Caco-2 (cell line): ENCODE data around the gene ARHGAP25. TPM values are rescaled to one million over a fixed set of nuclear protein-coding genes. Genes with fewer than 3 reads are reported as not detected.

Experiments
- BruUV-seq: library from RNA; stranded (reverse); fragments of 400-500 nt; replicated peaks from 2 replicates; lab custom pipeline; 2021; lab: Mats Ljungman, UMichigan
- CTCF ChIA-PET: fragments of 300-600 bp; sonication (Branson Sonifier 250); formaldehyde crosslinking; loops from one replicate; lab custom pipeline; 2022; ENCODE audit warnings: antibody characterized with exemption; lab: Charles Lee
- POLR2A ChIA-PET: fragments of 300-600 bp; sonication (Branson Sonifier 250); formaldehyde crosslinking; loops from one replicate; lab custom pipeline; 2022; ENCODE audit warnings: antibody characterized with exemption; lab: Charles Lee
- DNase-seq, 2 experiments: peaks; one replicate each; pipeline versions ENCODE4 v3.0.0 to v3.0.0-alpha.2; 2020 to 2022
- H3K27me3 ChIP-seq: replicated peaks from 2 replicates; pipeline ENCODE4 v1.6.0; 2011; ENCODE audit warnings: low read length; ENCODE audit not compliant: control insufficient read depth, insufficient read depth
- H3K36me3 ChIP-seq: 2 replicates; pipeline ENCODE4 v1.5.1; 2011; ENCODE audit warnings: low read length; ENCODE audit not compliant: control insufficient read depth, insufficient read depth
- H3K4me1 ChIP-seq: fragments of 250-450 bp; sonication (Bioruptor Pico); 2 replicates; pipeline ENCODE4 v1.5.1; 2020; ENCODE audit warnings: mild to moderate bottlenecking
- H3K4me3 ChIP-seq: 2 replicates; pipeline ENCODE4 v1.5.1; 2011; ENCODE audit warnings: low read depth, mild to moderate bottlenecking, control low read depth, low read length
- H3K9me3 ChIP-seq: fragments of 250-450 bp; sonication (Bioruptor Pico); 2 replicates; pipeline ENCODE4 v1.5.1; 2020; ENCODE audit warnings: mild to moderate bottlenecking, moderate library complexity
- H3K27ac Mint-ChIP-seq: one replicate; pipeline ENCODE4 v1.8.0; 2022; ENCODE audit warnings: mixed read lengths; ENCODE audit not compliant: unreplicated experiment
- H3K27me3 Mint-ChIP-seq: one replicate; pipeline ENCODE4 v1.8.0; 2022; ENCODE audit warnings: mixed read lengths; ENCODE audit not compliant: insufficient read depth, unreplicated experiment
- H3K36me3 Mint-ChIP-seq: one replicate; pipeline ENCODE4 v1.8.0; 2022; ENCODE audit warnings: mild to moderate bottlenecking, mixed read lengths; ENCODE audit not compliant: insufficient read depth, unreplicated experiment
- H3K4me1 Mint-ChIP-seq: one replicate; pipeline ENCODE4 v1.8.0; 2022; ENCODE audit warnings: low read depth, mixed read lengths; ENCODE audit not compliant: unreplicated experiment
- H3K4me3 Mint-ChIP-seq: one replicate; pipeline ENCODE4 v1.8.0; 2022; ENCODE audit warnings: mild to moderate bottlenecking, moderate library complexity, mixed read lengths; ENCODE audit not compliant: unreplicated experiment
- H3K9me3 Mint-ChIP-seq: one replicate; pipeline ENCODE4 v1.8.0; 2022; ENCODE audit warnings: mixed read lengths; ENCODE audit not compliant: unreplicated experiment
- CTCF ChIP-seq, 2 experiments: fragments of 200-600 bp in 1 of 2; IDR thresholded peaks; 1 replicate in 1 of 2; 2 replicates in 1 of 2; pipeline versions ENCODE4 v1.5.1 to v1.8.0; 2011 to 2022; ENCODE audit warnings: antibody characterized with exemption in 1 of 2, control low read depth in 1 of 2, inconsistent platforms in 1 of 2, low read depth in 1 of 2, low read length in 1 of 2, mild to moderate bottlenecking in 1 of 2, moderate library complexity in 1 of 2; ENCODE audit not compliant: insufficient read depth in 1 of 2, severe bottlenecking in 1 of 2, unreplicated experiment in 1 of 2
- intact Hi-C: fragments of 100-400 bp; cut with micrococcal nuclease; formaldehyde crosslinking; loops from one replicate; pipeline ENCODE4 v1.10.0; 2022; ENCODE audit not compliant: unreplicated experiment
- total RNA-seq: library from RNA; stranded (reverse); gene quantifications from 2 replicates; pipeline ENCODE4 v1.2.3, GENCODE V29; 2022

Gene ARHGAP25
- total RNA-seq, 1 experiment from 2014 or later = 0.48 TPM

DNA sequence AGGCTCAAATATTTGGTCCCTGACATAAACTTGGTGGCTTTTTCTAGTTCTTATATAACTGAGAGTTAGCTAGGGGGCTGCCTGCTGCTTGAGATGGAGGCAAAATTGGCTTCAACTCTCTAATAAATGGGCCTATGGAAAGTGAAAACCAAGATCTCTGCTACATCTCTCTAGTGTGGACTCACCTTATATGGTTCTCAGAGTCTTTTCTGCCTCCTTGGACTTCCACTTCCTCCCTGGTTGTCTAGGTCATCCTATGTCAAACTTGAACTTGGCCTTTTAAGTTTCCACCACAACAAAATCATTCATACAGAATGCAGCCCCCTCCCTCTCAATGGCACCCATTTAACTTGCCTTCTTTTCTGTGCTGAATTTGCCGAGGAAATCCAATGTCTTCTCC is 23.9 kb upstream of the ARHGAP25 start:
- Histone ChIP-seq H3K27me3 (peaks cover 2% of the 10 kb centered on the region; the same call in 1 of the 2 replicates), H3K4me1 (no peaks in the 10 kb centered on the region; the same call in 1 of the 2 replicates), H3K36me3 (no peaks in the 10 kb centered on the region), H3K4me3 (no peak overlapping the region), H3K9me3 (no peaks in the 10 kb centered on the region)
- ChIA-PET POLR2A (no interaction called here), CTCF (interaction anchor here (1.3 kb wide), 1 partner anchor 215 kb away, joined by 5 read pairs; no protein-coding TSS in a partner anchor)
- H3K36me3 Mint-ChIP-seq = no peaks in the 10 kb centered on the region
- H3K4me3 Mint-ChIP-seq = no peak overlapping the region
- no peak for DNase-seq
- no peak overlapping the region for H3K27ac Mint-ChIP-seq
- TF ChIP-seq CTCF (IDR thresholded peaks at IDR 0.05; ENCODE audit: insufficient read depth in 1 of 2, low read depth in 1 of 2, low read length in 1 of 2, severe bottlenecking in 1 of 2, unreplicated experiment in 1 of 2) = no peak
- intact Hi-C loops = no loop called here
- H3K4me1 Mint-ChIP-seq = no peaks in the 10 kb centered on the region
- no TSS peak for BruUV-seq
- peaks cover 26% of the 10 kb centered on the region for H3K27me3 Mint-ChIP-seq
- H3K9me3 Mint-ChIP-seq = no peaks in the 10 kb centered on the region

- H3K27me3 Mint-ChIP-seq = peaks cover 17% of the 10 kb centered on the region
- H3K4me3 Mint-ChIP-seq = no peak overlapping the region
- POLR2A ChIA-PET = no interaction called here
These were observed 19.7 kb upstream of the ARHGAP25 start for GRCh38 chr2:68714866-68715265.

More at GRCh38 chr2:68714866-68715265, 19.7 kb upstream of the ARHGAP25 start:
- H3K36me3 ChIP-seq = no peaks in the 10 kb centered on the region
- Mint-ChIP-seq H3K36me3 (no peaks in the 10 kb centered on the region), H3K27ac (no peak overlapping the region), H3K9me3 (no peaks in the 10 kb centered on the region), H3K4me1 (no peaks in the 10 kb centered on the region)
- no peak overlapping the region for H3K4me3 ChIP-seq
- H3K9me3 ChIP-seq = no peaks in the 10 kb centered on the region
- H3K4me1 ChIP-seq = no peaks in the 10 kb centered on the region; the same call in 1 of the 2 replicates
- no peak for DNase-seq
- no peak for TF ChIP-seq CTCF (IDR thresholded peaks at IDR 0.05; ENCODE audit: insufficient read depth in 1 of 2, low read depth in 1 of 2, low read length in 1 of 2, severe bottlenecking in 1 of 2, unreplicated experiment in 1 of 2)
- H3K27me3 ChIP-seq = 0 out of 2 replicates have a peak, but pooled peaks cover 2% of the 10 kb centered on the region
- BruUV-seq = no TSS peak
- CTCF ChIA-PET = no interaction called here
- intact Hi-C loops = loop anchor here (1.0 kb wide), 3 partner anchors 228 to 252 kb away; partner anchors contain the start of genes APLF and FBXO48
